ENCODE measurements around the gene MRAP.

DNA sequence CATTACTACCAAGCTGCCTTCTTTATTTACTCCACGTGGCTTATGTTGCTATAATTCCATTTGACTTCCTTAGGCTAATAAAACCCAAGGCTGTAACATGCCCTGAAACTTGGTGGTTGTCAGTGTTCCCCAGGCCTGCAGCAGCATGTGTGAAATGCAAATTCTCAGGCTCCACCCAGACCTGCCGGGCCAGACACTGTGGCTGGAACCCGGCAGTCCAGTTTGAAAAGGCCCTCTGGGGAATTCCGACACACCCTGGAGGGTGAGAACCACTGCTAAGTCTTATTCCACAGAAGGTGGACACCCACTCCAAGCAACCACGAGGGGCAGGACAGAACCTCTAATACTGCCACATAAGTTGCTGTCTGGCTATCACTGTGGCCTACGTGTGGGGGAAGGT, 52.8 kb downstream of the MRAP start:
- TF ChIP-seq, protein P1, sequence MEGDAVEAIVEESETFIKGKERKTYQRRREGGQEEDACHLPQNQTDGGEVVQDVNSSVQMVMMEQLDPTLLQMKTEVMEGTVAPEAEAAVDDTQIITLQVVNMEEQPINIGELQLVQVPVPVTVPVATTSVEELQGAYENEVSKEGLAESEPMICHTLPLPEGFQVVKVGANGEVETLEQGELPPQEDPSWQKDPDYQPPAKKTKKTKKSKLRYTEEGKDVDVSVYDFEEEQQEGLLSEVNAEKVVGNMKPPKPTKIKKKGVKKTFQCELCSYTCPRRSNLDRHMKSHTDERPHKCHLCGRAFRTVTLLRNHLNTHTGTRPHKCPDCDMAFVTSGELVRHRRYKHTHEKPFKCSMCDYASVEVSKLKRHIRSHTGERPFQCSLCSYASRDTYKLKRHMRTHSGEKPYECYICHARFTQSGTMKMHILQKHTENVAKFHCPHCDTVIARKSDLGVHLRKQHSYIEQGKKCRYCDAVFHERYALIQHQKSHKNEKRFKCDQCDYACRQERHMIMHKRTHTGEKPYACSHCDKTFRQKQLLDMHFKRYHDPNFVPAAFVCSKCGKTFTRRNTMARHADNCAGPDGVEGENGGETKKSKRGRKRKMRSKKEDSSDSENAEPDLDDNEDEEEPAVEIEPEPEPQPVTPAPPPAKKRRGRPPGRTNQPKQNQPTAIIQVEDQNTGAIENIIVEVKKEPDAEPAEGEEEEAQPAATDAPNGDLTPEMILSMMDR (IDR thresholded peaks at IDR 0.05) = no peak
- TF ChIP-seq POLR2A (IDR thresholded peaks at IDR 0.05; ENCODE audit: low read depth) (no peak), POLR2AphosphoS5 (IDR thresholded peaks at IDR 0.05) (no peak), EP300 (IDR thresholded peaks at IDR 0.05) (no peak)
